ENCODE data around the gene RTF1.

DNA sequence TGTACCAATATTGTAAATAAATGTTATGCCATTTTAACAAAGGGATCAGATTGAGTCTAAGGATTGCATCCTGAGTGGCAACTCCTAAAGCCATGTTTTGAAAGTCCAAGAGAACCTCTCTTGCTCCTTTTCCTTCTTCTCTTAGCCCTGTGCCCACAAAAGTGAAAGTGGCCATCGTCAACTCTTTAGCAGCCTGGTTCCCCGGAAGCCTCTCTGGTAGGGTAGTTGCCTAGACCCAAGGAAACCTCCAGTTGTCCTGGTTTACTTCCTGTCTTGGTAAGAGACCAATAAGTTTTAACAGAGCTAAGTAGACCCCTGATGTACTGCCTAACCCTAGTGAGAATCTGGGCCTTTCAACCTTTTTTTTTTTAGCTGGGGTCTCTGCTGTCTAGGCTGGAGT is 66.6 kb downstream of the RTF1 start:
- TF ChIP-seq, protein P1, sequence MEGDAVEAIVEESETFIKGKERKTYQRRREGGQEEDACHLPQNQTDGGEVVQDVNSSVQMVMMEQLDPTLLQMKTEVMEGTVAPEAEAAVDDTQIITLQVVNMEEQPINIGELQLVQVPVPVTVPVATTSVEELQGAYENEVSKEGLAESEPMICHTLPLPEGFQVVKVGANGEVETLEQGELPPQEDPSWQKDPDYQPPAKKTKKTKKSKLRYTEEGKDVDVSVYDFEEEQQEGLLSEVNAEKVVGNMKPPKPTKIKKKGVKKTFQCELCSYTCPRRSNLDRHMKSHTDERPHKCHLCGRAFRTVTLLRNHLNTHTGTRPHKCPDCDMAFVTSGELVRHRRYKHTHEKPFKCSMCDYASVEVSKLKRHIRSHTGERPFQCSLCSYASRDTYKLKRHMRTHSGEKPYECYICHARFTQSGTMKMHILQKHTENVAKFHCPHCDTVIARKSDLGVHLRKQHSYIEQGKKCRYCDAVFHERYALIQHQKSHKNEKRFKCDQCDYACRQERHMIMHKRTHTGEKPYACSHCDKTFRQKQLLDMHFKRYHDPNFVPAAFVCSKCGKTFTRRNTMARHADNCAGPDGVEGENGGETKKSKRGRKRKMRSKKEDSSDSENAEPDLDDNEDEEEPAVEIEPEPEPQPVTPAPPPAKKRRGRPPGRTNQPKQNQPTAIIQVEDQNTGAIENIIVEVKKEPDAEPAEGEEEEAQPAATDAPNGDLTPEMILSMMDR (conservative IDR thresholded peaks at IDR 0.05; ENCODE audit: low read length) = no peak
- TF ChIP-seq EZH2phosphoT487 (IDR thresholded peaks at IDR 0.05; ENCODE audit: borderline replicate concordance, low read depth, low read length) = no peak
